Spleen (tissue), 11 donors: ENCODE data around the gene NCR3LG1. TPM values are rescaled to one million over a fixed set of nuclear protein-coding genes. Genes with fewer than 3 reads are reported as not detected.

Source experiments
- DNase-seq: peaks from one replicate; pipeline ENCODE4 v3.0.0-alpha.2; 2020
- H3K27ac ChIP-seq, 8 donors: fragments of 200-600 bp; sonication (generic) in 7 of 8; 1 replicate in 4 of 8; 2 replicates in 4 of 8; pipeline versions ENCODE4 v1.5.0 to v1.8.0; 2016 to 2021; ENCODE audit warnings: inconsistent platforms in 4 of 8, mild to moderate bottlenecking in 4 of 8, moderate library complexity in 1 of 8
- H3K27me3 ChIP-seq, 7 donors: fragments of 200-600 bp; sonication (generic) in 6 of 7; replicated peaks in 1 of 7; 1 replicate in 4 of 7; 2 replicates in 3 of 7; pipeline versions ENCODE4 v1.5.0 to v1.8.0; 2016 to 2021; ENCODE audit warnings: inconsistent platforms in 3 of 7, mild to moderate bottlenecking in 1 of 7
- H3K36me3 ChIP-seq, 6 donors: fragments of 200-600 bp; sonication (generic) in 5 of 6; 1 replicate in 4 of 6; 2 replicates in 2 of 6; pipeline versions ENCODE4 v1.5.0 to v1.8.0; 2016 to 2021; ENCODE audit warnings: inconsistent platforms in 2 of 6
- H3K4me1 ChIP-seq, 6 donors: fragments of 200-600 bp; sonication (generic) in 5 of 6; 1 replicate in 3 of 6; 2 replicates in 3 of 6; pipeline versions ENCODE4 v1.5.0 to v1.8.0; 2016 to 2021; ENCODE audit warnings: inconsistent platforms in 3 of 6
- H3K4me3 ChIP-seq, 8 donors: fragments of 200-600 bp; sonication (generic) in 7 of 8; 1 replicate in 4 of 8; 2 replicates in 4 of 8; pipeline versions ENCODE4 v1.5.0 to v1.8.0; 2016 to 2021; ENCODE audit warnings: inconsistent platforms in 4 of 8, mild to moderate bottlenecking in 4 of 8, moderate library complexity in 2 of 8
- H3K9me3 ChIP-seq, 8 donors: fragments of 200-600 bp; sonication (generic) in 7 of 8; 1 replicate in 4 of 8; 2 replicates in 4 of 8; pipeline versions ENCODE4 v1.5.0 to v1.8.0; 2016 to 2021; ENCODE audit warnings: inconsistent platforms in 4 of 8
- CTCF ChIP-seq, 11 experiments: fragments of 200-600 bp in 7 of 11; fragments of 450-650 bp in 4 of 11; sonication (generic) in 4 of 11; IDR thresholded peaks in 8 of 11; conservative IDR thresholded peaks in 3 of 11; 1 replicate in 7 of 11; 2 replicates in 4 of 11; pipeline versions ENCODE4 v1.4.0 to v1.8.0; 2016 to 2021; ENCODE audit warnings: antibody characterized with exemption in 11 of 11, inconsistent platforms in 4 of 11, mild to moderate bottlenecking in 1 of 11
- POLR2A ChIP-seq, 3 donors: fragments of 450-650 bp; IDR thresholded peaks; one replicate each; pipeline ENCODE4 v1.5.1; 2017; ENCODE audit warnings: antibody characterized with exemption in 3 of 3, mild to moderate bottlenecking in 1 of 3
- POLR2AphosphoS5 ChIP-seq, 3 donors: sonication (generic); formaldehyde crosslinking; IDR thresholded peaks; one replicate each; pipeline ENCODE4 v1.5.1; 2017; ENCODE audit warnings: antibody characterized with exemption in 3 of 3
- WGBS, 5 donors: extraction: QIAGEN DNeasy Blood & Tissue Kit in 3 of 5; methylation state at CpG; one replicate each; pipeline versions ENCODE4 v1.1.5 to v1.1.7; 2013 to 2018; 5-methylcytosine and 5-hydroxymethylcytosine counted together
- intact Hi-C: fragments of 100-400 bp; cut with DNase I; formaldehyde crosslinking; loops from one replicate; pipeline ENCODE4 v1.15.0; 2023; ENCODE audit warnings: low total_unique reads
- polyA plus RNA-seq, 3 donors: library from polyadenylated mRNA; stranded (reverse); fragments of 200-250 nt; gene quantifications; one replicate each; pipeline ENCODE4 v1.2.1, GENCODE V29; 2013
- total RNA-seq, 7 donors: library from RNA; depleted of rRNA in 3 of 7; stranded (reverse); fragments of >200 nt in 3 of 7; fragmentation: NEBNext Ultra II Directional in 4 of 7; extraction: Animal tissue kit (Norgen Biotek cat#: 25700) in 4 of 7; gene quantifications; one replicate each; pipeline versions ENCODE4 v1.1.0 to v1.2.1, GENCODE V29; 2016 to 2021
- donor health status: healthy with polysubstance abuse.
- donor health status: DM: no; HTN: no; CAD: no; lungs with moderate emphysema.
- donor health status: DM: no; HTN: no; CAD: no.
- donor health status: Bipolar disorder and iron deficiency.
- donor health status: healthy.
- donor health status: DM: no; HTN: no; CAD: no.
- donor health status: DM: yes; HTN: yes; CAD: no.

The NCR3LG1 gene
- total and polyA plus RNA-seq, 10 donors: 0.04 to 5.4 (median 1.8) TPM

DNA sequence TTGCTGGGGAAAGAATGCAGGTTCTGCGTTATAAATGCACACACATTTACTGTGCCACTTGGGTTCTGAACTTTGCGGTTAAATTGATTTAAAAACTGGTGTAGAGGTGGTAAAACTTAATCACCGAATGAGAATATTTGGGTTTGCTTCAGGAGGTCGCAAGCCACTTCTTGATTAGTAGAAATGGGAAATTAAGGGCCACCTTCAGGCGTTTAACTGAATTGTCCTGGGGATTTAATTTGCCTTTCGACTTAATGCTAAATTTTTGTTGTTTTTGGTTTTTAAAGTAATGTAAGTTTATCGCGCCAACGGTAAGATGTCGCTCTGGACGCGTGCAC lies 459 bp upstream of the NCR3LG1 start:
- peak overlapping the region in 7 of 8 donors; percentile 55 to 84 (median 63) for H3K4me3 ChIP-seq
- H3K4me1 ChIP-seq: peaks cover 13 to 39% (median 31%) of the 10 kb centered on the region in 6 donors
- peaks cover 0 to 8% (median 0%) of the 10 kb centered on the region in 8 donors for H3K9me3 ChIP-seq
- intact Hi-C loops: loop anchor here (10.0 kb wide), 1 partner anchor 116 kb away; no protein-coding TSS in a partner anchor
- peaks cover 0 to 30% (median 0%) of the 10 kb centered on the region in 7 donors for H3K27me3 ChIP-seq
- 20 to 28% (median 22%) methylated on average over 12 of the region's 12 CpGs for WGBS, 5 donors
- TF ChIP-seq POLR2A (IDR thresholded peaks at IDR 0.05) (no peak), POLR2AphosphoS5 (IDR thresholded peaks at IDR 0.05) (no peak), CTCF (IDR thresholded peaks at IDR 0.05 in 8 of 11, conservative IDR thresholded peaks at IDR 0.05 in 3 of 11) (peak in 2 of 11 experiments; percentile 10 to 21)
- DNase-seq: no peak
- no peaks in the 10 kb centered on the region for H3K36me3 ChIP-seq
- H3K27ac ChIP-seq: peak overlapping the region in 4 of 8 donors; percentile 44 to 86 (median 64)

- no peaks in the 10 kb centered on the region for H3K36me3 ChIP-seq
- H3K4me1 ChIP-seq: peaks cover 13 to 39% (median 31%) of the 10 kb centered on the region in 6 donors
- peak overlapping the region; percentile 30 to 86 (median 78) for H3K27ac ChIP-seq
- peak; percentile 88 for DNase-seq
- 0 to 1% (median 1%) methylated on average over 52 to 69 of the region's 69 CpGs for WGBS, 5 donors
- H3K27me3 ChIP-seq: peaks cover 0 to 30% (median 0%) of the 10 kb centered on the region in 7 donors
- peaks cover 0 to 8% (median 0%) of the 10 kb centered on the region in 8 donors for H3K9me3 ChIP-seq
- H3K4me3 ChIP-seq: peak overlapping the region; percentile 51 to 84 (median 60)
- TF ChIP-seq POLR2AphosphoS5 (IDR thresholded peaks at IDR 0.05) (peak; percentile 27 to 74 (median 70)), POLR2A (IDR thresholded peaks at IDR 0.05) (no peak), CTCF (IDR thresholded peaks at IDR 0.05 in 8 of 11, conservative IDR thresholded peaks at IDR 0.05 in 3 of 11) (peak in 1 of 11 experiments; percentile 8)
- intact Hi-C loops: loop anchor here (10.0 kb wide), 1 partner anchor 118 kb away; no protein-coding TSS in a partner anchor
Observed at GRCh38 chr11:17352950-17353820, 1.6 kb downstream of the NCR3LG1 start.

- Histone ChIP-seq H3K4me3 (peak overlapping the region; percentile 51 to 84 (median 60)), H3K27ac (peak overlapping the region in 7 of 8 donors; percentile 51 to 86 (median 78)), H3K36me3 (no peaks in the 10 kb centered on the region), H3K9me3 (peaks cover 0 to 8% (median 0%) of the 10 kb centered on the region in 8 donors), H3K4me1 (peaks cover 13 to 39% (median 31%) of the 10 kb centered on the region in 6 donors), H3K27me3 (peaks cover 0 to 30% (median 0%) of the 10 kb centered on the region in 7 donors)
- TF ChIP-seq POLR2AphosphoS5 (IDR thresholded peaks at IDR 0.05) (no peak), POLR2A (IDR thresholded peaks at IDR 0.05) (no peak), CTCF (IDR thresholded peaks at IDR 0.05 in 8 of 11, conservative IDR thresholded peaks at IDR 0.05 in 3 of 11) (no peak)
- intact Hi-C loops: loop anchor here (10.0 kb wide), 1 partner anchor 119 kb away; no protein-coding TSS in a partner anchor
- DNase-seq: no peak
- WGBS, 5 donors: 6 to 8% (median 8%) methylated on average over 15 of the region's 15 CpGs
Observed at GRCh38 chr11:17353821-17354600, 2.4 kb downstream of the NCR3LG1 start.
